GM12865 (cell line): ENCODE data around the gene SFMBT1.

Experiments used
- DNase-seq: peaks from one replicate; pipeline ENCODE4 v3.0.0; 2010; ENCODE audit warnings: low read depth
- H3K4me3 ChIP-seq: 2 replicates; pipeline ENCODE4 v1.5.1; 2011; ENCODE audit warnings: mild to moderate bottlenecking, low read depth, low read length, control low read depth
- CTCF ChIP-seq: IDR thresholded peaks from 2 replicates; pipeline ENCODE4 v1.5.1; 2011; ENCODE audit warnings: low read length, control low read depth, low read depth, inconsistent platforms; ENCODE audit not compliant: insufficient read depth; ENCODE audit errors: missing control alignments

The SFMBT1 gene

GRCh38 chr3:52925405-52926313 lies 120.2 kb downstream of the SFMBT1 start:
- no peak for DNase-seq
- no peak overlapping the region for H3K4me3 ChIP-seq
- TF ChIP-seq CTCF, result no peak

GRCh38 chr3:52923963-52924362 lies 121.9 kb downstream of the SFMBT1 start:
- H3K4me3 ChIP-seq, result no peak overlapping the region
- no peak for TF ChIP-seq CTCF
- DNase-seq, result no peak

- TF ChIP-seq CTCF, result no peak
- no peak overlapping the region for H3K4me3 ChIP-seq
- DNase-seq, result no peak
Measured at GRCh38 chr3:52920841-52921240, 125.0 kb downstream of the SFMBT1 start.

GRCh38 chr3:52917044-52917443 lies 128.8 kb downstream of the SFMBT1 start:
- no peak for DNase-seq
- TF ChIP-seq CTCF, result no peak
- no peak overlapping the region for H3K4me3 ChIP-seq

GRCh38 chr3:52915294-52915693 lies 130.6 kb downstream of the SFMBT1 start:
- no peak overlapping the region for H3K4me3 ChIP-seq
- DNase-seq, result no peak
- TF ChIP-seq CTCF, result no peak

GRCh38 chr3:52912885-52913731 lies 132.8 kb downstream of the SFMBT1 start:
- H3K4me3 ChIP-seq, result no peak overlapping the region
- DNase-seq, result no peak
- no peak for TF ChIP-seq CTCF
